Body of pancreas (tissue), 4 donors: ENCODE results near the gene SMIM44.

Experiments
- POLR2A ChIP-seq, 3 donors: fragments of 450-650 bp; IDR thresholded peaks; one replicate each; pipeline ENCODE4 v1.6.1; 2016; ENCODE audit warnings: antibody characterized with exemption in 3 of 3, mild to moderate bottlenecking in 2 of 3
- TF ChIP-seq, protein P1 (sequence below), 7 experiments: fragments of 450-650 bp in 4 of 7; fragments of 200-600 bp in 3 of 7; sonication (generic) in 3 of 7; IDR thresholded peaks; one replicate each; pipeline ENCODE4 v1.5.1; 2016 to 2019; ENCODE audit warnings: antibody characterized with exemption in 7 of 7

- TF ChIP-seq, protein P1, sequence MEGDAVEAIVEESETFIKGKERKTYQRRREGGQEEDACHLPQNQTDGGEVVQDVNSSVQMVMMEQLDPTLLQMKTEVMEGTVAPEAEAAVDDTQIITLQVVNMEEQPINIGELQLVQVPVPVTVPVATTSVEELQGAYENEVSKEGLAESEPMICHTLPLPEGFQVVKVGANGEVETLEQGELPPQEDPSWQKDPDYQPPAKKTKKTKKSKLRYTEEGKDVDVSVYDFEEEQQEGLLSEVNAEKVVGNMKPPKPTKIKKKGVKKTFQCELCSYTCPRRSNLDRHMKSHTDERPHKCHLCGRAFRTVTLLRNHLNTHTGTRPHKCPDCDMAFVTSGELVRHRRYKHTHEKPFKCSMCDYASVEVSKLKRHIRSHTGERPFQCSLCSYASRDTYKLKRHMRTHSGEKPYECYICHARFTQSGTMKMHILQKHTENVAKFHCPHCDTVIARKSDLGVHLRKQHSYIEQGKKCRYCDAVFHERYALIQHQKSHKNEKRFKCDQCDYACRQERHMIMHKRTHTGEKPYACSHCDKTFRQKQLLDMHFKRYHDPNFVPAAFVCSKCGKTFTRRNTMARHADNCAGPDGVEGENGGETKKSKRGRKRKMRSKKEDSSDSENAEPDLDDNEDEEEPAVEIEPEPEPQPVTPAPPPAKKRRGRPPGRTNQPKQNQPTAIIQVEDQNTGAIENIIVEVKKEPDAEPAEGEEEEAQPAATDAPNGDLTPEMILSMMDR (IDR thresholded peaks at IDR 0.05): no peak
- no peak for TF ChIP-seq POLR2A (IDR thresholded peaks at IDR 0.05)
Measured at GRCh38 chr19:3459089-3459881, 24.0 kb downstream of the SMIM44 start.
